HEK293 (cell line): ENCODE measurements around the gene TNFRSF11A.
A peak's percentile ranks its signal among the peaks of the same experiment; 100 is the strongest.

Experiments
- CTCF ChIA-PET: fragments of 350-600 bp; formaldehyde crosslinking; extraction: SDS; loops from one replicate; lab custom pipeline; 2021; ENCODE audit warnings: antibody characterized with exemption; lab: Yijun Ruan, JAX
- POLR2A ChIA-PET: fragments of 300-600 bp; formaldehyde crosslinking; extraction: SDS; loops from one replicate; lab custom pipeline; 2020; ENCODE audit warnings: antibody characterized with exemption, inconsistent platforms; lab: Yijun Ruan, JAX
- H3K27ac ChIP-seq: fragments of 200-500 bp; sonication (Bioruptor generic); 2 replicates; pipeline ENCODE4 v1.5.1; 2014; ENCODE audit warnings: low read depth, low read length, control low read depth, inconsistent platforms; ENCODE audit errors: extremely low read depth
- H3K36me3 ChIP-seq, 2 experiments: fragments of 200-500 bp in 1 of 2; sonication (Bioruptor generic) in 1 of 2; 1 replicate in 1 of 2; 2 replicates in 1 of 2; pipeline ENCODE4 v1.5.1; 2014 to 2017; ENCODE audit warnings: inconsistent platforms in 2 of 2, low read length in 2 of 2; ENCODE audit not compliant: control insufficient read depth in 2 of 2, insufficient read depth in 1 of 2
- H3K4me1 ChIP-seq: fragments of 200-500 bp; sonication (Bioruptor generic); 2 replicates; pipeline ENCODE4 v1.5.1; 2014; ENCODE audit warnings: mild to moderate bottlenecking, low read length, inconsistent platforms; ENCODE audit not compliant: control insufficient read depth, insufficient read depth
- H3K4me3 ChIP-seq: 2 replicates; pipeline ENCODE4 v1.5.1; 2011; ENCODE audit warnings: low read depth, mild to moderate bottlenecking, control low read depth, low read length, moderate library complexity
- H3K9me3 ChIP-seq: fragments of 200-500 bp; sonication (Bioruptor generic); 2 replicates; pipeline ENCODE4 v1.5.1; 2014; ENCODE audit warnings: low read depth, low read length, inconsistent platforms; ENCODE audit not compliant: control insufficient read depth, insufficient read depth
- CTCF ChIP-seq: fragments of 450-650 bp; formaldehyde crosslinking; IDR thresholded peaks from 2 replicates; pipeline ENCODE4 v1.5.1; 2016; ENCODE audit warnings: missing biosample characterization, missing genetic modification characterization
- EGR2 ChIP-seq: fragments of 450-650 bp; formaldehyde crosslinking; IDR thresholded peaks from 2 replicates; pipeline ENCODE4 v1.5.1; 2016; ENCODE audit warnings: low read depth, missing biosample characterization, missing genetic modification characterization
- HOXA7 ChIP-seq: sonication (generic); formaldehyde crosslinking; IDR thresholded peaks from 2 replicates; pipeline ENCODE4 v1.8.1; 2022; ENCODE audit warnings: missing genetic modification reagents, borderline replicate concordance
- HOXD13 ChIP-seq: sonication (generic); formaldehyde crosslinking; IDR thresholded peaks from 2 replicates; pipeline ENCODE4 v1.8.0; 2022; ENCODE audit warnings: missing genetic modification reagents, borderline replicate concordance
- PRDM10 ChIP-seq: fragments of 450-650 bp; formaldehyde crosslinking; IDR thresholded peaks from 2 replicates; pipeline ENCODE4 v1.5.1; 2016; ENCODE audit warnings: missing biosample characterization, missing genetic modification characterization
- YY2 ChIP-seq: fragments of 450-650 bp; formaldehyde crosslinking; IDR thresholded peaks from 2 replicates; pipeline ENCODE4 v1.5.1; 2016; ENCODE audit warnings: missing biosample characterization, missing genetic modification characterization
- ZBTB1 ChIP-seq: fragments of 450-650 bp; formaldehyde crosslinking; IDR thresholded peaks from 2 replicates; pipeline ENCODE4 v1.5.1; 2016; ENCODE audit warnings: missing biosample characterization, missing genetic modification characterization
- ZBTB20 ChIP-seq: fragments of 450-650 bp; formaldehyde crosslinking; IDR thresholded peaks from 2 replicates; pipeline ENCODE4 v1.5.1; 2016; ENCODE audit warnings: missing biosample characterization, missing genetic modification characterization
- ZBTB44 ChIP-seq: fragments of 450-650 bp; IDR thresholded peaks from 2 replicates; pipeline ENCODE4 v1.5.1; 2018; ENCODE audit warnings: missing biosample characterization, mild to moderate bottlenecking, missing genetic modification characterization
- ZFP37 ChIP-seq: fragments of 450-650 bp; formaldehyde crosslinking; IDR thresholded peaks from 2 replicates; pipeline ENCODE4 v1.5.1; 2016; ENCODE audit warnings: missing biosample characterization, missing genetic modification characterization
- ZIC2 ChIP-seq: fragments of 450-650 bp; formaldehyde crosslinking; IDR thresholded peaks from 2 replicates; pipeline ENCODE4 v1.5.1; 2016; ENCODE audit warnings: missing biosample characterization, missing genetic modification characterization
- ZNF239 ChIP-seq: fragments of 450-650 bp; formaldehyde crosslinking; IDR thresholded peaks from 2 replicates; pipeline ENCODE4 v1.5.1; 2016; ENCODE audit warnings: missing biosample characterization, missing genetic modification characterization
- ZNF354C ChIP-seq: fragments of 450-650 bp; formaldehyde crosslinking; IDR thresholded peaks from 2 replicates; pipeline ENCODE4 v1.5.1; 2016; ENCODE audit warnings: missing biosample characterization, missing genetic modification characterization, low read depth, borderline replicate concordance
- ZNF366 ChIP-seq: fragments of 450-650 bp; formaldehyde crosslinking; conservative IDR thresholded peaks from 2 replicates; pipeline ENCODE4 v1.5.1; 2016; ENCODE audit warnings: missing biosample characterization, missing genetic modification characterization
- ZNF423 ChIP-seq: fragments of 450-650 bp; formaldehyde crosslinking; IDR thresholded peaks from 2 replicates; pipeline ENCODE4 v1.5.1; 2016; ENCODE audit warnings: missing biosample characterization, missing genetic modification characterization
- ZNF426 ChIP-seq: fragments of 450-650 bp; formaldehyde crosslinking; IDR thresholded peaks from 2 replicates; pipeline ENCODE4 v1.5.1; 2017; ENCODE audit warnings: missing biosample characterization, missing genetic modification characterization, mild to moderate bottlenecking, inconsistent platforms, moderate library complexity
- ZNF449 ChIP-seq: fragments of 450-650 bp; formaldehyde crosslinking; IDR thresholded peaks from 2 replicates; pipeline ENCODE4 v1.5.1; 2017; ENCODE audit warnings: missing biosample characterization, mild to moderate bottlenecking, missing genetic modification characterization, moderate library complexity
- ZNF580 ChIP-seq: fragments of 450-650 bp; formaldehyde crosslinking; IDR thresholded peaks from 2 replicates; pipeline ENCODE4 v1.5.1; 2016; ENCODE audit warnings: missing biosample characterization, missing genetic modification characterization
- ZNF600 ChIP-seq: fragments of 450-650 bp; formaldehyde crosslinking; IDR thresholded peaks from 2 replicates; pipeline ENCODE4 v1.5.1; 2016; ENCODE audit warnings: missing biosample characterization, missing genetic modification characterization
- ZNF639 ChIP-seq: fragments of 450-650 bp; formaldehyde crosslinking; IDR thresholded peaks from 2 replicates; pipeline ENCODE4 v1.5.1; 2016; ENCODE audit warnings: missing biosample characterization, missing genetic modification characterization
- ZNF768 ChIP-seq: fragments of 450-650 bp; formaldehyde crosslinking; IDR thresholded peaks from 2 replicates; pipeline ENCODE4 v1.5.1; 2018; ENCODE audit warnings: missing biosample characterization, mild to moderate bottlenecking, missing genetic modification characterization
- ZSCAN16 ChIP-seq: fragments of 450-650 bp; formaldehyde crosslinking; IDR thresholded peaks from 2 replicates; pipeline ENCODE4 v1.5.1; 2016; ENCODE audit warnings: missing biosample characterization, missing genetic modification characterization

Gene TNFRSF11A

GRCh38 chr18:62399781-62400308 lies 74.7 kb downstream of the TNFRSF11A start (continued):
- TF ChIP-seq PRDM10 (tag by site-specific recombination) (no peak), ZNF354C (tag by site-specific recombination) (no peak), ZBTB20 (tag by site-specific recombination) (0 out of 2 replicates have a peak, but pooled peaks have one; percentile 33), ZNF580 (no peak), HOXA7 (CRISPR knock-in tag) (no peak), CTCF (tag by site-specific recombination) (peak; percentile 56; the same call in 1 of the 2 replicates), ZNF600 (tag by site-specific recombination) (no peak), ZNF239 (tag by site-specific recombination) (no peak), EGR2 (tag by site-specific recombination) (no peak), ZIC2 (tag by site-specific recombination) (peak; percentile 54), YY2 (tag by site-specific recombination) (no peak), HOXD13 (CRISPR knock-in tag) (no peak)

GRCh38 chr18:62400916-62401315 lies 75.8 kb downstream of the TNFRSF11A start:
- H3K4me3 ChIP-seq: no peak overlapping the region
- H3K9me3 ChIP-seq: no peaks in the 10 kb centered on the region
- CTCF ChIA-PET: interaction anchor here (0.6 to 1.7 kb wide), 5 partner anchors 20 to 771 kb away, joined by 3 to 4 read pairs (median 3); no protein-coding TSS in a partner anchor
- POLR2A ChIA-PET: no interaction called here
- TF ChIP-seq ZSCAN16 (tag by site-specific recombination) (no peak), ZNF426 (tag by site-specific recombination) (no peak), ZNF423 (no peak), ZNF768 (no peak), ZNF639 (tag by site-specific recombination) (no peak), ZNF366 (tag by site-specific recombination) (no peak), ZBTB44 (tag by site-specific recombination) (no peak), ZNF449 (no peak), ZFP37 (no peak), ZBTB1 (no peak)
- 0 out of 2 replicates have a peak, but pooled peaks cover 3% of the 10 kb centered on the region for H3K4me1 ChIP-seq
- H3K27ac ChIP-seq: no peak overlapping the region
- H3K36me3 ChIP-seq: no peaks in the 10 kb centered on the region
